IMR-90 (cell line): ENCODE results near the gene PCK2. TPM values are rescaled to one million over a fixed set of nuclear protein-coding genes. Genes with fewer than 3 reads are reported as not detected.

Experiments
- ATAC-seq: fragments of 200-7000 bp; cut with Tn5 transposase; 2 replicates; pipeline ENCODE4 v1.9.1; 2020; ENCODE audit warnings: low read depth, mild to moderate bottlenecking, moderate library complexity
- BruUV-seq: library from RNA; stranded (reverse); fragments of 400-500 nt; replicated peaks from 2 replicates; lab custom pipeline; 2021; lab: Mats Ljungman, UMichigan
- CTCF ChIA-PET: fragments of 300-600 bp; formaldehyde crosslinking; extraction: SDS; loops from one replicate; lab custom pipeline; 2021; ENCODE audit warnings: antibody characterized with exemption; lab: Yijun Ruan, JAX
- POLR2A ChIA-PET: fragments of 300-600 bp; sonication (Branson Sonifier 250); formaldehyde crosslinking; loops from one replicate; lab custom pipeline; 2022; ENCODE audit warnings: antibody characterized with exemption; ENCODE audit not compliant: unreplicated experiment; lab: Charles Lee
- DNase-seq: peaks from one replicate; pipeline ENCODE4 v3.0.0; 2013
- H2AFZ ChIP-seq: replicated peaks from 2 replicates; pipeline ENCODE3; 2013; ENCODE audit warnings: low read length, mild to moderate bottlenecking; ENCODE audit not compliant: poor library complexity
- H2AK5ac ChIP-seq: 2 replicates; pipeline ENCODE4 v1.6.1; 2013; ENCODE audit warnings: low read depth, low read length, inconsistent platforms
- H2AK9ac ChIP-seq: replicated peaks from 2 replicates; pipeline ENCODE3; 2013; ENCODE audit warnings: mild to moderate bottlenecking, low read depth, low read length, moderate library complexity; ENCODE audit not compliant: poor library complexity
- H2BK120ac ChIP-seq: 2 replicates; pipeline ENCODE4 v1.6.1; 2013; ENCODE audit warnings: low read depth, low read length, inconsistent platforms
- H2BK15ac ChIP-seq: 3 replicates; pipeline ENCODE4 v1.6.1; 2013; ENCODE audit warnings: low read depth, low read length, inconsistent platforms
- H2BK20ac ChIP-seq: 2 replicates; pipeline ENCODE4 v1.6.1; 2013; ENCODE audit warnings: low read depth, mild to moderate bottlenecking, inconsistent platforms, low read length, moderate library complexity
- H2BK5ac ChIP-seq: 2 replicates; pipeline ENCODE4 v1.6.1; 2013; ENCODE audit warnings: mild to moderate bottlenecking, low read depth, low read length, inconsistent platforms; ENCODE audit not compliant: poor library complexity, severe bottlenecking
- H3K14ac ChIP-seq: replicated peaks from 2 replicates; pipeline ENCODE4 v1.6.1; 2013; ENCODE audit warnings: low read depth, low read length, inconsistent platforms
- H3K18ac ChIP-seq: 2 replicates; pipeline ENCODE4 v1.6.1; 2013; ENCODE audit warnings: low read depth, low read length, control low read depth
- H3K23ac ChIP-seq: 2 replicates; pipeline ENCODE4 v1.6.1; 2013; ENCODE audit warnings: low read depth, low read length, inconsistent platforms
- H3K27ac ChIP-seq: 2 replicates; pipeline ENCODE4 v1.5.1; 2013; ENCODE audit warnings: mild to moderate bottlenecking, control low read depth, low read length; ENCODE audit not compliant: insufficient read depth
- H3K27me3 ChIP-seq: 2 replicates; pipeline ENCODE4 v1.6.1; 2013; ENCODE audit warnings: low read length; ENCODE audit not compliant: control insufficient read depth, insufficient read depth
- H3K36me3 ChIP-seq: 2 replicates; pipeline ENCODE4 v1.6.1; 2013; ENCODE audit warnings: low read length, mixed read lengths; ENCODE audit not compliant: control insufficient read depth, insufficient read depth
- H3K4ac ChIP-seq: 2 replicates; pipeline ENCODE4 v1.6.1; 2013; ENCODE audit warnings: low read depth, low read length, inconsistent platforms
- H3K4me1 ChIP-seq: 2 replicates; pipeline ENCODE4 v1.6.1; 2013; ENCODE audit warnings: low read length, mixed read lengths; ENCODE audit not compliant: control insufficient read depth, insufficient read depth
- H3K4me2 ChIP-seq: 2 replicates; pipeline ENCODE4 v1.6.1; 2013; ENCODE audit warnings: low read depth, mild to moderate bottlenecking, control low read depth, low read length, moderate library complexity
- H3K4me3 ChIP-seq: 2 replicates; pipeline ENCODE4 v1.5.1; 2013; ENCODE audit warnings: low read depth, mild to moderate bottlenecking, control low read depth, low read length, moderate library complexity; ENCODE audit not compliant: insufficient read depth
- H3K56ac ChIP-seq: 2 replicates; pipeline ENCODE4 v1.6.1; 2013; ENCODE audit warnings: low read length, inconsistent platforms; ENCODE audit not compliant: insufficient read depth; ENCODE audit errors: extremely low read depth
- H3K79me1 ChIP-seq, 2 experiments: 2 replicates each; pipeline ENCODE4 v1.6.1; 2013; ENCODE audit warnings: low read length in 2 of 2, inconsistent platforms in 1 of 2, low read depth in 1 of 2
- H3K9ac ChIP-seq: 2 replicates; pipeline ENCODE4 v1.6.1; 2013; ENCODE audit warnings: low read depth, low read length, control low read depth
- H3K9me1 ChIP-seq: 2 replicates; pipeline ENCODE4 v1.6.1; 2013; ENCODE audit warnings: low read length, inconsistent platforms; ENCODE audit not compliant: insufficient read depth
- H3K9me3 ChIP-seq: 2 replicates; pipeline ENCODE4 v1.6.1; 2013; ENCODE audit warnings: low read length; ENCODE audit not compliant: control insufficient read depth, insufficient read depth
- H4K20me1 ChIP-seq: 2 replicates; pipeline ENCODE4 v1.6.1; 2013; ENCODE audit warnings: low read length, inconsistent platforms; ENCODE audit not compliant: insufficient read depth
- H4K5ac ChIP-seq: 2 replicates; pipeline ENCODE4 v1.6.1; 2013; ENCODE audit warnings: mild to moderate bottlenecking, low read depth, low read length, control low read depth
- H4K8ac ChIP-seq, 2 experiments: 2 replicates each; pipeline ENCODE4 v1.6.1; 2013; ENCODE audit warnings: low read depth in 2 of 2, low read length in 2 of 2, control low read depth in 1 of 2, inconsistent platforms in 1 of 2
- H4K91ac ChIP-seq: 2 replicates; pipeline ENCODE4 v1.6.1; 2013; ENCODE audit warnings: low read depth, low read length, inconsistent platforms; ENCODE audit not compliant: insufficient read depth
- BHLHE40 ChIP-seq: fragments of 150-350 bp; IDR thresholded peaks from 2 replicates; pipeline ENCODE4 v1.6.1; 2016; ENCODE audit warnings: mild to moderate bottlenecking, low read depth, low read length
- CEBPB ChIP-seq: IDR thresholded peaks from 2 replicates; pipeline ENCODE4 v1.6.1; 2012; ENCODE audit warnings: low read depth, low read length, improper control_type of control experiment
- CHD1 ChIP-seq: IDR thresholded peaks from 2 replicates; pipeline ENCODE4 v1.6.1; 2012; ENCODE audit warnings: low read depth, low read length, improper control_type of control experiment
- CTCF ChIP-seq: conservative IDR thresholded peaks from 2 replicates; pipeline ENCODE4 v1.5.1; 2012; ENCODE audit warnings: mild to moderate bottlenecking, low read depth, low read length, improper control_type of control experiment
- FOS ChIP-seq: fragments of 150-350 bp; IDR thresholded peaks from 2 replicates; pipeline ENCODE4 v1.6.1; 2016; ENCODE audit warnings: low read depth, low read length
- MAFK ChIP-seq: IDR thresholded peaks from 2 replicates; pipeline ENCODE4 v1.6.1; 2012; ENCODE audit warnings: low read depth, low read length, improper control_type of control experiment
- MAZ ChIP-seq: IDR thresholded peaks from 2 replicates; pipeline ENCODE4 v1.6.1; 2012; ENCODE audit warnings: low read depth, mild to moderate bottlenecking, low read length, improper control_type of control experiment, moderate library complexity, borderline replicate concordance
- MXI1 ChIP-seq: IDR thresholded peaks from 2 replicates; pipeline ENCODE4 v1.6.1; 2012; ENCODE audit warnings: low read depth, mild to moderate bottlenecking, low read length, moderate library complexity, borderline replicate concordance
- NFE2L2 ChIP-seq: fragments of 150-350 bp; IDR thresholded peaks from 2 replicates; pipeline ENCODE4 v1.6.1; 2016; ENCODE audit warnings: low read depth, mild to moderate bottlenecking, low read length
- RAD21 ChIP-seq: IDR thresholded peaks from 2 replicates; pipeline ENCODE4 v1.6.1; 2012; ENCODE audit warnings: low read length, improper control_type of control experiment
- RCOR1 ChIP-seq: IDR thresholded peaks from 2 replicates; pipeline ENCODE4 v1.6.1; 2012; ENCODE audit warnings: mild to moderate bottlenecking, low read length, improper control_type of control experiment; ENCODE audit not compliant: insufficient replicate concordance
- SMC3 ChIP-seq: fragments of 150-350 bp; IDR thresholded peaks from 2 replicates; pipeline ENCODE4 v1.6.1; 2016; ENCODE audit warnings: low read depth, mild to moderate bottlenecking, antibody characterized with exemption, low read length, moderate library complexity
- WGBS, 2 experiments: methylation state at CpG; one replicate each; pipeline versions ENCODE4 v1.1.5 to v1.1.7; 2013; ENCODE audit warnings: missing lambda C conversion rate in 2 of 2; ENCODE audit not compliant: insufficient read length in 1 of 2; ENCODE audit errors: extremely low coverage in 2 of 2; 5-methylcytosine and 5-hydroxymethylcytosine counted together
- dilution Hi-C: fragments of 300-500 bp; cut with HindIII; formaldehyde crosslinking; loops from one replicate; pipeline ENCODE4 v1.14.3; 2018; ENCODE audit warnings: low sequenced_read_pairs; ENCODE audit not compliant: unreplicated experiment
- in situ Hi-C: fragments of 300-500 bp; cut with MboI; formaldehyde crosslinking; loops from 3 replicates; pipeline ENCODE4 v1.14.3; 2019; ENCODE audit warnings: low sequenced_read_pairs, inconsistent platforms, mixed read lengths
- intact Hi-C: fragments of 100-400 bp; cut with micrococcal nuclease; formaldehyde crosslinking; loops from 2 replicates; pipeline ENCODE4 v1.10.0; 2022
- polyA plus RNA-seq, 3 experiments: library from polyadenylated mRNA; depleted of rRNA; stranded (reverse); fragments of >200 nt; gene quantifications; 2 replicates each; pipeline ENCODE4 v1.2.3, GENCODE V29; 2012; ENCODE audit warnings: low replicate concordance in 1 of 3
- total RNA-seq: library from RNA; depleted of rRNA; stranded (reverse); fragments of >200 nt; gene quantifications from 2 replicates; pipeline ENCODE4 v1.2.3, GENCODE V29; 2012
- TF ChIP-seq, protein P1 (sequence below): fragments of 150-350 bp; IDR thresholded peaks from 2 replicates; pipeline ENCODE4 v1.6.1; 2017; ENCODE audit warnings: mild to moderate bottlenecking, antibody characterized with exemption, low read length, low read depth
- TF ChIP-seq, protein P2 (sequence below): fragments of 150-350 bp; IDR thresholded peaks from 2 replicates; pipeline ENCODE4 v1.6.1; 2016; ENCODE audit warnings: low read depth, mild to moderate bottlenecking, low read length, moderate library complexity, borderline replicate concordance

PCK2 gene
- total and polyA plus RNA-seq, 2 of the 4 experiments (the other 2 are of a cell fraction) = 13.4 to 29.4 TPM

GRCh38 chr14:24071836-24072430 is 22.2 kb upstream of the PCK2 start:
- Histone ChIP-seq H2AFZ (no peak overlapping the region), H2AK9ac (no peak overlapping the region), H3K14ac (no peak overlapping the region), H4K5ac (no peak overlapping the region), H4K91ac (no peak overlapping the region), H3K18ac (no peak overlapping the region), H2AK5ac (no peak overlapping the region), H3K9me1 (no peaks in the 10 kb centered on the region), H3K56ac (no peak overlapping the region), H3K23ac (no peak overlapping the region), H3K4ac (no peak overlapping the region), H3K79me1 (no peaks in the 10 kb centered on the region), H2BK120ac (no peak overlapping the region), H3K4me2 (no peak overlapping the region), H4K8ac (no peak overlapping the region), H3K27ac (no peak overlapping the region), H3K36me3 (no peaks in the 10 kb centered on the region), H4K20me1 (no peaks in the 10 kb centered on the region), H3K4me3 (no peak overlapping the region), H3K27me3 (peaks cover 79% of the 10 kb centered on the region), H2BK5ac (no peak overlapping the region), H3K9ac (no peak overlapping the region), H3K4me1 (no peaks in the 10 kb centered on the region), H3K9me3 (no peaks in the 10 kb centered on the region), H2BK20ac (no peak overlapping the region), H2BK15ac (no peak overlapping the region)
- ATAC-seq (no peak), DNase-seq (no peak)
- TF ChIP-seq CEBPB (no peak), RCOR1 (no peak), MAZ (no peak), BHLHE40 (no peak), RAD21 (no peak), SMC3 (no peak), MAFK (no peak), CTCF (no peak), FOS (no peak), NFE2L2 (no peak), CHD1 (no peak), MXI1 (no peak)
- TF ChIP-seq, protein P1, sequence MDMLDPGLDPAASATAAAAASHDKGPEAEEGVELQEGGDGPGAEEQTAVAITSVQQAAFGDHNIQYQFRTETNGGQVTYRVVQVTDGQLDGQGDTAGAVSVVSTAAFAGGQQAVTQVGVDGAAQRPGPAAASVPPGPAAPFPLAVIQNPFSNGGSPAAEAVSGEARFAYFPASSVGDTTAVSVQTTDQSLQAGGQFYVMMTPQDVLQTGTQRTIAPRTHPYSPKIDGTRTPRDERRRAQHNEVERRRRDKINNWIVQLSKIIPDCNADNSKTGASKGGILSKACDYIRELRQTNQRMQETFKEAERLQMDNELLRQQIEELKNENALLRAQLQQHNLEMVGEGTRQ = no peak
- TF ChIP-seq, protein P2, sequence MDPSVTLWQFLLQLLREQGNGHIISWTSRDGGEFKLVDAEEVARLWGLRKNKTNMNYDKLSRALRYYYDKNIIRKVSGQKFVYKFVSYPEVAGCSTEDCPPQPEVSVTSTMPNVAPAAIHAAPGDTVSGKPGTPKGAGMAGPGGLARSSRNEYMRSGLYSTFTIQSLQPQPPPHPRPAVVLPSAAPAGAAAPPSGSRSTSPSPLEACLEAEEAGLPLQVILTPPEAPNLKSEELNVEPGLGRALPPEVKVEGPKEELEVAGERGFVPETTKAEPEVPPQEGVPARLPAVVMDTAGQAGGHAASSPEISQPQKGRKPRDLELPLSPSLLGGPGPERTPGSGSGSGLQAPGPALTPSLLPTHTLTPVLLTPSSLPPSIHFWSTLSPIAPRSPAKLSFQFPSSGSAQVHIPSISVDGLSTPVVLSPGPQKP = no peak
- POLR2A ChIA-PET = no interaction called here
- WGBS, 2 experiments = 26% methylated on average over 4 of the region's 12 CpGs; no CpG with 5 or more reads in 1 of the 2 experiments
- dilution Hi-C loops (no loop called here), intact Hi-C loops (no loop called here), in situ Hi-C loops (no loop called here)
- no TSS peak for BruUV-seq
- CTCF ChIA-PET = no interaction called here
